ENCODE data around the gene BAZ1A.
A peak's percentile ranks its signal among the peaks of the same experiment; 100 is the strongest.

The BAZ1A gene

DNA sequence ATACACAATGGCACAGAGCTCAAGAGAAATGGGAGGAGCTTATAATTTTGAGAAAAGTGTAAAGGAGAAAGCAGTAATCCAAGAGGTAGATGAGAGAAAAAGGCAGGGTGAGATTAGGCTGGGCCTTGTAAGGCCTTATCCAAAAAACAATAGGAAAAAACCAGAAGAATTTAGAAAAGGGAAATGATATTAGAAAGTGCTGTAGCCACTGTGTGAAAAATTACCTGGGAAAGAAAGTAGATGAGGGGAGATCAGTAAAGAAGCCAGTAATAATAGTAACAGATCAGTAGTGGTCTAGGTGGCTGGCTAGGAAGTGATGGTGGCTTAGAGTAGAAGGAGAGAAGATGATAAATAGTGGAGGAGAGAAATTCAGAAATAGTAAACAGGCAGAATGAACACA, 94.5 kb downstream of the BAZ1A start:
- H3K4me2 ChIP-seq = peak overlapping the region in 3 of 11 experiments; percentile 67 to 76 (median 70); a peak in 5 of 22 replicates
- H3K9ac ChIP-seq = peak overlapping the region in 1 of 11 experiments; percentile 26; a peak in 1 of 22 replicates
- peaks cover 82 to 100% (median 99%) of the 10 kb centered on the region in 11 experiments for H3K36me3 ChIP-seq
- H3K27me3 ChIP-seq = no peaks in the 10 kb centered on the region
- no peak overlapping the region for H3K4me3 ChIP-seq
- peak overlapping the region in 3 of 11 experiments; percentile 61 to 85 (median 77); a peak in 5 of 22 replicates for H3K27ac ChIP-seq
- H4K20me1 ChIP-seq = peaks cover 0 to 24% (median 0%) of the 10 kb centered on the region in 11 experiments; a peak in 5 of 22 replicates
- peaks cover 0 to 36% (median 9%) of the 10 kb centered on the region in 10 experiments; a peak in 13 of 20 replicates for H3K4me1 ChIP-seq
- H3K9me3 ChIP-seq (replicated peaks in 1 of 11) = no peaks in the 10 kb centered on the region
- no peak for TF ChIP-seq Cebpa-rat (IDR thresholded peaks at IDR 0.05)

DNA sequence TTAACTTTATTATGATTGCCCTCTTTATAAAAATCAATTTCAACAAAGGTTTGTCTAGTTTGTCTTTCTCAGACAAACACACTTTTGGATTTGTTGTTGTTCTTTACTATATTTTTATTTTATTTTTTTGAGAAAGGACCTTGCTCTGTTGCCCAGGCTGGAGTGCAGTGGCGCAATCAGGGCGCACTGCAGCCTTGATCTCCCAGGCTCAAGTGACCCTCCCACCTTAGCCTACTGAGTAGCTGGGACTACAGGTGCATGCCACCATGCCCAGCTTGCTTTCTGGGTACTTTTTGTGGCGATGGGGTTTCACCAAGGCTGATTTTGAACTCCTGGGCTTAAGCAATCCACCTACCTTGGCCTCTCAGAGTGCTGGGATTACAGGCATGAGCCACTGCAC, 96.4 kb downstream of the BAZ1A start:
- peaks cover 0 to 31% (median 9%) of the 10 kb centered on the region in 10 experiments; a peak in 13 of 20 replicates for H3K4me1 ChIP-seq
- H3K4me3 ChIP-seq = no peak overlapping the region
- peaks cover 86 to 100% (median 99%) of the 10 kb centered on the region in 11 experiments for H3K36me3 ChIP-seq
- H3K4me2 ChIP-seq = no peak overlapping the region
- no peak overlapping the region for H3K9ac ChIP-seq
- no peaks in the 10 kb centered on the region for H3K9me3 ChIP-seq (replicated peaks in 1 of 11)
- H3K27ac ChIP-seq = no peak overlapping the region
- TF ChIP-seq Cebpa-rat (IDR thresholded peaks at IDR 0.05) = no peak
- no peaks in the 10 kb centered on the region for H3K27me3 ChIP-seq
- H4K20me1 ChIP-seq = peaks cover 0 to 30% (median 3%) of the 10 kb centered on the region in 11 experiments; a peak in 6 of 22 replicates

DNA sequence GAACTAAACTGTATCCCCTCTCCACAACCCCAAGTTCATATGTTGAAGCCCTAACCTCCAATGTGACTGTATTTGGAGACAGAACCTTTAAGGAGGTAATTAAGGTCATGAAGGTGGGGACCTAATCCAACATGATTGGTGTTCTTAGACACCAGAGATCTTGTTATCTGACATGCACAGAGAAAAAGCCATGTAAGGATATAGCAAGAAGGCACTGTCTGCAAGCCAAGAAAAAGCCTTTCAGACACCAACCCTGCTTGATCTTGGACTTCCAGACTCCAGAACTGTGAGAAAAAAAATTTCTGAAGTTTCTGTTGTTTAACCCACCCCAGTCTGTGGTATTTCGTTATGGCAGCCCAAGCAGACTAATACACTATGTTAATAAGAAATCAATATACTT, 98.5 kb downstream of the BAZ1A start:
- no peak overlapping the region for H3K4me3 ChIP-seq
- H3K4me2 ChIP-seq = no peak overlapping the region
- peaks cover 0 to 29% (median 6%) of the 10 kb centered on the region in 11 experiments; a peak in 7 of 22 replicates for H4K20me1 ChIP-seq
- no peak for TF ChIP-seq Cebpa-rat (IDR thresholded peaks at IDR 0.05)
- H3K9ac ChIP-seq = no peak overlapping the region
- no peaks in the 10 kb centered on the region for H3K27me3 ChIP-seq
- H3K9me3 ChIP-seq (replicated peaks in 1 of 11) = no peaks in the 10 kb centered on the region
- peaks cover 83 to 100% (median 99%) of the 10 kb centered on the region in 11 experiments for H3K36me3 ChIP-seq
- peaks cover 0 to 29% (median 5%) of the 10 kb centered on the region in 10 experiments; a peak in 13 of 20 replicates for H3K4me1 ChIP-seq
- H3K27ac ChIP-seq = no peak overlapping the region

DNA sequence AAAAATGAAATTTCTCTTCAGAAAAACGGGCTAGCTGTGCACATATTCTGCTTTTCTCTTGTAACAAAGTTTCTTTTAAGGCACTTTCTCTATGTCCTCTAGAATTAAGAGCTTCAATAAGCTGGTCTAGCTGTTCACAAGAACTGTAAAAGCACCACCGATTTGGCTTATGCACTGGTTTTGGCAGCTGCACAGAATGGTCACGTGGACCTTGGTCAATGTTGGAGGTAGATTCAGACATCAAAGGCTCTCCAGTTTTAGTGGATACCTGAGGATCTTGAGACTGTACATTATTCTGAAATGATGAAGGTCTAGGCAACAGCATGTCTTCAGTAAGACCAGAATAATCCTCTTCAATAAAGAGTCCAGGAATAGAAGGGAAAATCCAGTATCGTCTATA, 99.2 kb downstream of the BAZ1A start:
- Histone ChIP-seq H3K4me2 (no peak overlapping the region), H3K4me3 (no peak overlapping the region), H3K9ac (no peak overlapping the region), H3K27me3 (no peaks in the 10 kb centered on the region), H3K9me3 (replicated peaks in 1 of 11) (no peaks in the 10 kb centered on the region), H3K4me1 (peaks cover 0 to 23% (median 0%) of the 10 kb centered on the region in 10 experiments; a peak in 7 of 20 replicates), H3K36me3 (peaks cover 87 to 100% (median 99%) of the 10 kb centered on the region in 11 experiments), H4K20me1 (peaks cover 0 to 25% (median 5%) of the 10 kb centered on the region in 11 experiments; a peak in 6 of 22 replicates), H3K27ac (no peak overlapping the region)
- TF ChIP-seq Cebpa-rat (IDR thresholded peaks at IDR 0.05) = no peak

DNA sequence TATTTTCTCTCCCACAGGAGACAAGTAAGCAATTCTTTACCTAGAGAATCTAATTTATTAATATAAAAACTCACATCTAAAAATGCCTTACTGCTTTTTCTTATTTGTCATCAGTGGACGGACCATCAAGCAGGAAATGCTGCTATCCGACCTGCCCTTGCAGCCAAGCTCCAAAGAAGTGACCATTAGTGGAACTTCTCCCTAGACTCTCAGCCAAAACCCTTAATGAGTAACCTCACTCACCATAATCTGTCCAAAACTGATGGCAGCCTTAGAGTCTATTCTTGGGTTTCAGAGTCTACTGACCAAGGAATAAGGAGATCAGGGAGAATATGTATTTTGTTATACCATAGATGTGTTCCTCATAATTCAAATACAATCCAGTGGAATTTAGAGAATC, 99.8 kb downstream of the BAZ1A start:
- H3K27ac ChIP-seq = no peak overlapping the region
- H3K36me3 ChIP-seq = peaks cover 88 to 100% (median 99%) of the 10 kb centered on the region in 11 experiments
- H4K20me1 ChIP-seq = peaks cover 0 to 21% (median 6%) of the 10 kb centered on the region in 11 experiments; a peak in 5 of 22 replicates
- H3K27me3 ChIP-seq = no peaks in the 10 kb centered on the region
- no peak overlapping the region for H3K9ac ChIP-seq
- no peak overlapping the region for H3K4me2 ChIP-seq
- no peak for TF ChIP-seq Cebpa-rat (IDR thresholded peaks at IDR 0.05)
- no peaks in the 10 kb centered on the region for H3K9me3 ChIP-seq (replicated peaks in 1 of 11)
- H3K4me3 ChIP-seq = no peak overlapping the region
- peaks cover 0 to 17% (median 0%) of the 10 kb centered on the region in 10 experiments; a peak in 6 of 20 replicates for H3K4me1 ChIP-seq

DNA sequence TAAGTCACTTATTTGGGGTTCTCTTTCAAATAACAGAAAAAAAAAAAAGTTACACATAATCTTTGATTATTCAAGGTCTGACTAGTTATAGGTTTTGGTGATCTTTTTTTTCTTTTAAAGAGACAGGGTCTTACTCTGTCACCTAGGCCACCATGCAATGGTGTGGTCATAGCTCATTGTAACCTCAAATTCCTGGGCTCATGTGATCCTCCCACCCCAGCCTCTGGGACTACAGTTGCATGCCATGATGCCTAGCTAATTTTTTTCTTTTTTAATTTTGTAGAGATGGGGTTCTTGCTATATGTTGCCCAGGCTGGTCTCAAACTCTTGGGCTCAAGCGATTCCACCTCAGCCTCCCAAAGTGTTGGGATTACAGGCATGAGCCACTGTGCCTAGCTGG, 104.3 kb downstream of the BAZ1A start:
- no peaks in the 10 kb centered on the region for H3K9me3 ChIP-seq (replicated peaks in 1 of 11)
- TF ChIP-seq Cebpa-rat (IDR thresholded peaks at IDR 0.05) = no peak
- peaks cover 0 to 13% (median 0%) of the 10 kb centered on the region in 10 experiments; a peak in 6 of 20 replicates for H3K4me1 ChIP-seq
- no peak overlapping the region for H3K9ac ChIP-seq
- no peak overlapping the region for H3K4me3 ChIP-seq
- H4K20me1 ChIP-seq = peaks cover 0 to 40% (median 15%) of the 10 kb centered on the region in 11 experiments; a peak in 10 of 22 replicates
- no peaks in the 10 kb centered on the region for H3K27me3 ChIP-seq
- H3K4me2 ChIP-seq = no peak overlapping the region
- H3K27ac ChIP-seq = no peak overlapping the region
- H3K36me3 ChIP-seq = peaks cover 86 to 100% (median 97%) of the 10 kb centered on the region in 11 experiments

DNA sequence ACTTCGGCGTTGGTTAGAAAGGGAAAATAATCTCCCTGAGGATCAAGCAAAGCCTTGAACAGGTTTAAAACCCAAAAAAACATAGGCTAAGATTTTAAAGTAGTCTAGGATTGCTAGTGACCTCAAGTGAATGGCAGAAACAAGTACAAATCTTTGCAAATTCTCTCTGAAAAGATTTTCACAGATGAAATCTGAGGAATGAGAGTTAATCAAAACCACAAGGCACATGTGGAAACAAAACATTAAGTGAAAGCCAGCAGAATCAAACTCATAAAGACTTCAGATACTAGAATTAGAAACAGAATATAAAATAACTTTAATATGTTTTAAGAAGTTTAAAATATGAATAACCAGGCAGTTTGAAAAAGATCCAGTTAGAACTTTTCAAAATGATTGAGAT, 108.6 kb downstream of the BAZ1A start:
- H3K4me2 ChIP-seq = no peak overlapping the region
- H4K20me1 ChIP-seq = peaks cover 0 to 33% (median 13%) of the 10 kb centered on the region in 11 experiments; a peak in 10 of 22 replicates
- H3K9ac ChIP-seq = no peak overlapping the region
- TF ChIP-seq Cebpa-rat (IDR thresholded peaks at IDR 0.05) = no peak
- H3K9me3 ChIP-seq (replicated peaks in 1 of 11) = no peaks in the 10 kb centered on the region
- no peak overlapping the region for H3K4me3 ChIP-seq
- H3K4me1 ChIP-seq = peaks cover 0 to under 1% (median 0%) of the 10 kb centered on the region in 10 experiments; a peak in 1 of 20 replicates
- H3K27me3 ChIP-seq = no peaks in the 10 kb centered on the region
- H3K36me3 ChIP-seq = peaks cover 84 to 100% (median 95%) of the 10 kb centered on the region in 11 experiments
- no peak overlapping the region for H3K27ac ChIP-seq

DNA sequence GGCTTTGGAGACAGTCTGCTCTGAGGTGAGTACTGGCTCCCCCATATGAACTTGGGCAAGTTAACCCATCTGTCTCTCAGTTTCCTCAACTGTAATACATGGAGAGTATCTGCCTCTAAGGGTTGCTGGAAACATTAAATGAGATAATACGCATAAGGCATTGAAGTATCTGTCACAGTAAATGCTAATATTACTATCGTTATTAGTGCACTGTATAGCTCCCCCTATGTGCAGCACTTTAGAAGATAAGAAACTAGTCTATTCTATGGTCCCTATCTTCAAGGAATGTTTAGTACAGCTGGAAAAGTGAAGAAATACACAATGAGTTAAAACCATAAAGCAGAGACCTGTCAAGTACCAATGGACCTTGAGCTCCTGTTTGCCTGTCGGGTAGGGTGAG, 109.1 kb downstream of the BAZ1A start:
- no peak for TF ChIP-seq Cebpa-rat (IDR thresholded peaks at IDR 0.05)
- no peak overlapping the region for H3K27ac ChIP-seq
- no peak overlapping the region for H3K9ac ChIP-seq
- no peaks in the 10 kb centered on the region for H3K27me3 ChIP-seq
- no peak overlapping the region for H3K4me3 ChIP-seq
- peaks cover 84 to 100% (median 95%) of the 10 kb centered on the region in 11 experiments for H3K36me3 ChIP-seq
- H3K4me2 ChIP-seq = no peak overlapping the region
- no peaks in the 10 kb centered on the region for H3K4me1 ChIP-seq
- no peaks in the 10 kb centered on the region for H3K9me3 ChIP-seq (replicated peaks in 1 of 11)
- H4K20me1 ChIP-seq = peaks cover 0 to 33% (median 13%) of the 10 kb centered on the region in 11 experiments; a peak in 11 of 22 replicates

DNA sequence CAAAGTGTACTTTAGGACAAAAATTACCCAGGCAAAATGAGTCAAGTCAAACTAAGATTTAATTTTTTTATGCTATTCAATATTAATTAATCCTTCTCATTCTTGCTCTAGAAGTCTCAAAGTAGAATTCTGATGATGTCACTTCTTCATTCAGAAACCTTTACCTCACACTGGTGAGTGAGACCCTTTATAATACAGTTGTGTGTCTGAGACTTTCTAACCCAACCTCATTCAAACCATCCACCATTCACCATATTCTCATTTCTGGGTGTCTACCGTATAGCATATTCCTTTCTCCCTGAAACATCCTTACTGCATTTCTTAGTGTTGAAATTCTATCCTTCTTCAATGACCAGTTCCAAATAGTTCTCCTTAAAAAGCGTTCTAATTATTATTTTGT, 119.9 kb downstream of the BAZ1A start:
- Histone ChIP-seq H3K27ac (no peak overlapping the region), H3K4me1 (no peaks in the 10 kb centered on the region), H3K9me3 (replicated peaks in 1 of 11) (no peaks in the 10 kb centered on the region), H4K20me1 (peaks cover 0 to 5% (median 0%) of the 10 kb centered on the region in 11 experiments; a peak in 2 of 22 replicates), H3K27me3 (no peaks in the 10 kb centered on the region), H3K36me3 (peaks cover 77 to 100% (median 95%) of the 10 kb centered on the region in 11 experiments), H3K4me3 (no peak overlapping the region), H3K4me2 (no peak overlapping the region), H3K9ac (no peak overlapping the region)
- TF ChIP-seq Cebpa-rat (IDR thresholded peaks at IDR 0.05) = no peak

All from BLaER1 treated with 17β-estradiol and CSF1 and Interleukin-3, amounts not matched to agents 10 nM and 100 nM (cell line).